Kidney (tissue), 14 donors: Measurements from ENCODE around the gene NDOR1. TPM values are rescaled to one million over a fixed set of nuclear protein-coding genes. Genes with fewer than 3 reads are reported as not detected.

Experiments
- DNase-seq, 5 donors: peaks; one replicate each; pipeline ENCODE4 v3.0.0-alpha.2; 2013 to 2020
- FAIRE-seq: peaks from 2 replicates; lab custom pipeline; 2012; peaks lifted over from hg19 to GRCh38; lab: Jason Lieb, UNC
- H3K27ac ChIP-seq, 2 donors: one replicate each; pipeline ENCODE4 v1.7.0; 2013; ENCODE audit warnings: low read depth in 2 of 2, low read length in 2 of 2, inconsistent platforms in 1 of 2
- H3K27me3 ChIP-seq: one replicate; pipeline ENCODE4 v1.7.1; 2013; ENCODE audit warnings: low read length, inconsistent platforms; ENCODE audit not compliant: control insufficient read depth, insufficient read depth
- H3K36me3 ChIP-seq, 3 donors: one replicate each; pipeline versions ENCODE4 v1.7.0 to v1.7.1; 2013; ENCODE audit warnings: low read length in 3 of 3, control low read depth in 1 of 3, inconsistent platforms in 1 of 3; ENCODE audit not compliant: insufficient read depth in 3 of 3, control insufficient read depth in 2 of 3
- H3K4me1 ChIP-seq, 3 donors: one replicate each; pipeline versions ENCODE4 v1.7.0 to v1.7.1; 2013; ENCODE audit warnings: low read length in 3 of 3, inconsistent platforms in 1 of 3, low read depth in 1 of 3; ENCODE audit not compliant: control insufficient read depth in 2 of 3, insufficient read depth in 2 of 3
- H3K4me3 ChIP-seq, 3 donors: one replicate each; pipeline versions ENCODE4 v1.7.0 to v1.8.1; 2013; ENCODE audit warnings: low read length in 3 of 3, control low read depth in 1 of 3, inconsistent platforms in 1 of 3
- H3K9ac ChIP-seq, 3 donors: one replicate each; pipeline versions ENCODE4 v1.7.0 to v1.7.1; 2013; ENCODE audit warnings: low read length in 3 of 3, control low read depth in 1 of 3, inconsistent platforms in 1 of 3
- H3K9me3 ChIP-seq, 3 donors: one replicate each; pipeline versions ENCODE4 v1.7.0 to v1.7.1; 2013; ENCODE audit warnings: low read length in 3 of 3, control low read depth in 1 of 3, inconsistent platforms in 1 of 3; ENCODE audit not compliant: control insufficient read depth in 2 of 3, insufficient read depth in 1 of 3
- intact Hi-C: fragments of 100-400 bp; cut with DNase I; formaldehyde crosslinking; loops from one replicate; pipeline ENCODE4 v1.11.1; 2022
- polyA plus RNA-seq: library from polyadenylated mRNA; stranded (reverse); fragments of 350-450 nt; fragmentation: Illumina TruSeq; extraction: RNeasy Lipid Tissue Mini Kit (QIAGEN cat#74804); gene quantifications from one replicate; pipeline ENCODE4 v1.2.3, GENCODE V29; 2014; ENCODE audit warnings: low read depth, low replicate concordance; ENCODE audit not compliant: insufficient read depth
- total RNA-seq: library from RNA; stranded (reverse); fragmentation: NEBNext Ultra II Directional; extraction: Animal tissue kit (Norgen Biotek cat#: 25700); gene quantifications from one replicate; pipeline ENCODE4 v1.2.1, GENCODE V29; 2021
- TF ChIP-seq, protein P1 (sequence below): IDR thresholded peaks from 3 replicates; pipeline ENCODE4 v1.5.1; 2012; ENCODE audit warnings: mild to moderate bottlenecking, moderate library complexity, borderline replicate concordance; ENCODE audit not compliant: insufficient read depth; ENCODE audit errors: extremely low read depth
- donor health status: control.
- donor health status: control.
- donor health status: control.
- donor health status: control.
- donor health status: control.
- donor health status: DM: yes; HTN: yes; CAD: no.
- donor health status: Normal renal cell carcinoma (clear cell type).

The NDOR1 gene
- total and polyA plus RNA-seq, 2 donors from 2014 or later = 5.9 to 17.8 TPM

DNA sequence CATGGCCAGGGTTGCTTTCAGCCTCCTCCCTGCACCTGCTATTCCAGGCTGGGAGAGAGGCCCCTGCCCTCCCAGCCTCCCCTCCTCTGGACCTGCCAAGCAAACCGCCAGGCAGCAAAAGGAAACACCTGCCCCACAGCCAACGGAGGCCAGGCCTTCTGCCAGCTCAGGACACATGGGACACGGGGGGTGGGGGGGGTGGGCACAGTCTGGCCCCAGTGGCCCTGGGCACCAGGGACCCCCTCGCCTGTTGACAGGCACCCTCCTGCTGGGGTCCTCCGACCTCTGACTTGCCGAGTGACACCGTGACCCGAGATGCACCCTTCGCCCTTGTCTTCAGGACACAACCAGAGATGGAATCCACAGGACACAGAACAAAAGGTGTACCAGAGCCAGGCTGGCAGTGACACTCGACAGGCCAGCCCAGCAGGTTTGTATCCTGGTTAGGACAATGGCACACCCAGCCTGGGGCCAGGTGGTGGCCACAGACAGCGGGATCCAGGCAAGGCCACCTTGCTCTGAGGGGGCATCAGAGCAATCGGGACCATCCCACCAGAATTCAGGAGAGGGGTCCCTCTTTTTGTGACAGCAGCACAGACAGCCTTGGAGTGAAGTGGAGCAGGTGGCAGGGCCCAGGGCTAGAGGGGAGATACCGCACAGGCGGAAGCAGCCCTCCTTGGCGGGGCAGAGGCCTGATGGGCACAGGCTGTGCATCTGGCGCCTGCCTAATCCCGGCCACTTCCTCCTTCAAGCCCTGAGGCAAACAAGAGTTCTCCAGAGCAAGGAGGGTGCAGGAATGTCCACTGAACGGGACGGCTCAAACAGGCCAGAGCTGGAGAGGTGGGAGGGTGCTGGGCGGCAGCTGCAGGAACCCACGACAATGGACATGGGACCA lies 32.4 kb upstream of the NDOR1 start:
- H3K4me1 ChIP-seq = peaks cover 0 to 10% (median 0%) of the 10 kb centered on the region in 3 donors
- no peak overlapping the region for H3K27ac ChIP-seq
- no peak for FAIRE-seq
- no peaks in the 10 kb centered on the region for H3K36me3 ChIP-seq
- H3K9ac ChIP-seq = no peak overlapping the region
- H3K27me3 ChIP-seq = no peaks in the 10 kb centered on the region
- no peak for DNase-seq
- TF ChIP-seq, protein P1, sequence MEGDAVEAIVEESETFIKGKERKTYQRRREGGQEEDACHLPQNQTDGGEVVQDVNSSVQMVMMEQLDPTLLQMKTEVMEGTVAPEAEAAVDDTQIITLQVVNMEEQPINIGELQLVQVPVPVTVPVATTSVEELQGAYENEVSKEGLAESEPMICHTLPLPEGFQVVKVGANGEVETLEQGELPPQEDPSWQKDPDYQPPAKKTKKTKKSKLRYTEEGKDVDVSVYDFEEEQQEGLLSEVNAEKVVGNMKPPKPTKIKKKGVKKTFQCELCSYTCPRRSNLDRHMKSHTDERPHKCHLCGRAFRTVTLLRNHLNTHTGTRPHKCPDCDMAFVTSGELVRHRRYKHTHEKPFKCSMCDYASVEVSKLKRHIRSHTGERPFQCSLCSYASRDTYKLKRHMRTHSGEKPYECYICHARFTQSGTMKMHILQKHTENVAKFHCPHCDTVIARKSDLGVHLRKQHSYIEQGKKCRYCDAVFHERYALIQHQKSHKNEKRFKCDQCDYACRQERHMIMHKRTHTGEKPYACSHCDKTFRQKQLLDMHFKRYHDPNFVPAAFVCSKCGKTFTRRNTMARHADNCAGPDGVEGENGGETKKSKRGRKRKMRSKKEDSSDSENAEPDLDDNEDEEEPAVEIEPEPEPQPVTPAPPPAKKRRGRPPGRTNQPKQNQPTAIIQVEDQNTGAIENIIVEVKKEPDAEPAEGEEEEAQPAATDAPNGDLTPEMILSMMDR = no peak
- H3K9me3 ChIP-seq = no peaks in the 10 kb centered on the region
- intact Hi-C loops = no loop called here
- no peak overlapping the region for H3K4me3 ChIP-seq

DNA sequence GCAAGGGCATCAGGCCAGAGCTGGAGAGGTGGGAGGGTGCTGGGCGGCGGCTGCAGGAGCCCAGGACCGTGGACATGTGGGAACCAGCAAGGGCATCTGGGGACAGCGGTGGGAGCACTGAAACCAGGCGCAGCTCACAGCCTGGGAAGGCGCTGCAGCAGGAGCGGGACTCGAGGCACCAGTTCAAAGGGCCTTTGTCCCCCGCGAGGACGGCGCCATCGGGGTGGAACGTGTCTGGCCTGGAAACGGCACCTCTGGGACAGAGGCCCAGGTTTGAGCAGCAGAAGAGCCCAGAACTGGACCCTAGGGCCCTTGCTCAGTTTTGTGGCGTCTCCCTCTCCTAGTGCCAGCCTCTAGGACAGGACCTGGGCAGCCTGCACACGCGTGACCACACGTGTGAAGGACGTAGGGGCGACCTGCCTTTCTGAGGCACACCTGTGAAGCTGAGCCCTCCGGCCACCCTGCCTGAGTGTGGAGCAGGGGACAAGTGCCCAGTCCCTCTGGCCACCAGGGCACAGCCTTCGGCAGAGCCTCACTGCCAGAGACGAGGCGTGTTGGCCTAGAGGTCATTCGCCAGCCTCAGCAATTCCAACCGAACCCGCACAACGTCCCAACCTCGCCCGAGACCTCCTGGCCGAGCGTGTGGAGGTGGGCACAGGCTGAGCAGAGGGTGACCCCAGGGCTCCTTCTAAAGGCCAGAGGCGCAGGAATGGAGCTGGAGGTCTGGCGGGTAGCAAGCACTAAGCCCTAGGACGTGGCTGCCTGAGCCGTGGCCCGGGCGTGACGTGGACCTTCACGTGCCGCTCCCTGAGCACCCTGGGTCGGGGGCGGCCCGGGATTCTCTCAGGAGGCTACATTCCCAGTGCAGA lies 31.5 kb upstream of the NDOR1 start:
- no peak for FAIRE-seq
- Histone ChIP-seq H3K36me3 (no peaks in the 10 kb centered on the region), H3K9me3 (no peaks in the 10 kb centered on the region), H3K27ac (no peak overlapping the region), H3K9ac (no peak overlapping the region), H3K4me3 (no peak overlapping the region), H3K4me1 (peaks cover 0 to 8% (median 0%) of the 10 kb centered on the region in 3 donors), H3K27me3 (no peaks in the 10 kb centered on the region)
- intact Hi-C loops = no loop called here
- DNase-seq = no peak
- TF ChIP-seq, protein P1 = no peak

DNA sequence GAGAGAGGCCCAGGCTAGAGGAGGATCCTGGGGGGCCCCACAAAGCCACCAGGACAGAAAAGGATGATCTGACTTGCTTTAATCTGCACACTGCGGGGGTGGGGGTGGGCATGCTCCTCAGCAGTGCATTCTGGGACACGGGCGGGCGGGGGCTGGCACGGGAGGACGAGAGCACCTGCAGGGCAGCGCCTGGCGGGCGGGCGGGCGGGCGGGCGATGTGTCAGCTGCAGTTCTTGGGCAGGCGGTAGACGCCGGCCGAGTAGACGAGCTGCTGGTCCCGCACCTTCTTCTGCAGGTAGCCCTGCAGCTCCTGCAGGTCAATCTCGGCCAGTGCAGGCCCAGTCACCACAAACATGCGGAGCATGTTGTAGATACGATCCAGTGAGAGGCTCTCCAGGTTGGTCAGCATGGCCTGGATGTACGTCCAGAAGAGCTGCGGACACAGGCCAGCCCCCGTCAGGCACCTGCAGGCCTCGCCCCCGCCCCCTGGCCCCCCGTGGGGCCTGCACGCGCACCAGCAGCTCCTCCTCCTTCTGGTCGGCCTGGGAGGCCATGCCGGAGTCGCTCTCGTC lies 30.7 kb upstream of the NDOR1 start:
- no peak overlapping the region for H3K27ac ChIP-seq
- peaks cover 0 to 2% (median 0%) of the 10 kb centered on the region in 3 donors for H3K4me1 ChIP-seq
- H3K9me3 ChIP-seq = no peaks in the 10 kb centered on the region
- no peak overlapping the region for H3K9ac ChIP-seq
- DNase-seq (no peak), FAIRE-seq (no peak)
- intact Hi-C loops = no loop called here
- TF ChIP-seq, protein P1 = no peak
- no peaks in the 10 kb centered on the region for H3K27me3 ChIP-seq
- H3K36me3 ChIP-seq = no peaks in the 10 kb centered on the region
- H3K4me3 ChIP-seq = no peak overlapping the region
